MCF 10A (cell line): ENCODE measurements around the gene HPSE2. TPM values are rescaled to one million over a fixed set of nuclear protein-coding genes. Genes with fewer than 3 reads are reported as not detected.
A peak's percentile ranks its signal among the peaks of the same experiment; 100 is the strongest.
"Not testable (repeated sequence)": the region's sequence is repeated elsewhere in the genome, so short reads cannot be mapped to it uniquely, and the experiment has no call there.

Experiments used
- BruUV-seq: library from RNA; stranded (reverse); fragments of 400-500 nt; replicated peaks from 2 replicates; lab custom pipeline; 2021; lab: Mats Ljungman, UMichigan
- CTCF ChIA-PET: fragments of 300-600 bp; sonication (Branson Sonifier 250); formaldehyde crosslinking; extraction: SDS; loops from one replicate; lab custom pipeline; 2021; ENCODE audit warnings: antibody characterized with exemption, inconsistent platforms; lab: Yijun Ruan, JAX
- POLR2A ChIA-PET: fragments of 300-600, 350-650 bp; sonication (Branson Sonifier 250); formaldehyde crosslinking; extraction: SDS; loops from one replicate; lab custom pipeline; 2020; ENCODE audit warnings: antibody characterized with exemption, inconsistent platforms; lab: Yijun Ruan, JAX
- DNase-seq: peaks from one replicate; pipeline ENCODE4 v3.0.0-alpha.2; 2018; ENCODE audit not compliant: unreplicated experiment
- H3K27ac Mint-ChIP-seq: one replicate; pipeline ENCODE4 v1.8.0; 2022; ENCODE audit warnings: mild to moderate bottlenecking, low read depth, mixed read lengths; ENCODE audit not compliant: unreplicated experiment
- H3K27me3 Mint-ChIP-seq: one replicate; pipeline ENCODE4 v1.8.0; 2022; ENCODE audit warnings: mixed read lengths; ENCODE audit not compliant: insufficient read depth, unreplicated experiment
- H3K36me3 Mint-ChIP-seq: one replicate; pipeline ENCODE4 v1.8.0; 2022; ENCODE audit warnings: mild to moderate bottlenecking, moderate library complexity, mixed read lengths; ENCODE audit not compliant: insufficient read depth, unreplicated experiment
- H3K4me1 Mint-ChIP-seq: one replicate; pipeline ENCODE4 v1.8.0; 2022; ENCODE audit warnings: mixed read lengths; ENCODE audit not compliant: insufficient read depth, unreplicated experiment
- H3K4me3 Mint-ChIP-seq: one replicate; pipeline ENCODE4 v1.8.0; 2022; ENCODE audit warnings: mild to moderate bottlenecking, moderate library complexity, mixed read lengths; ENCODE audit not compliant: unreplicated experiment
- H3K9me3 Mint-ChIP-seq: one replicate; pipeline ENCODE4 v1.8.0; 2022; ENCODE audit warnings: mixed read lengths; ENCODE audit not compliant: unreplicated experiment
- CTCF ChIP-seq: fragments of 200-600 bp; IDR thresholded peaks from one replicate; pipeline ENCODE4 v1.8.0; 2022; ENCODE audit warnings: antibody characterized with exemption, mild to moderate bottlenecking; ENCODE audit not compliant: unreplicated experiment
- intact Hi-C: fragments of 100-400 bp; cut with micrococcal nuclease; formaldehyde crosslinking; loops from 2 replicates; pipeline ENCODE4 v1.14.1; 2022
- total RNA-seq: library from RNA; stranded (reverse); gene quantifications from 2 replicates; pipeline ENCODE4 v1.2.3, GENCODE V29; 2022

The HPSE2 gene
- total RNA-seq, 1 experiment from 2014 or later, result not detected

DNA sequence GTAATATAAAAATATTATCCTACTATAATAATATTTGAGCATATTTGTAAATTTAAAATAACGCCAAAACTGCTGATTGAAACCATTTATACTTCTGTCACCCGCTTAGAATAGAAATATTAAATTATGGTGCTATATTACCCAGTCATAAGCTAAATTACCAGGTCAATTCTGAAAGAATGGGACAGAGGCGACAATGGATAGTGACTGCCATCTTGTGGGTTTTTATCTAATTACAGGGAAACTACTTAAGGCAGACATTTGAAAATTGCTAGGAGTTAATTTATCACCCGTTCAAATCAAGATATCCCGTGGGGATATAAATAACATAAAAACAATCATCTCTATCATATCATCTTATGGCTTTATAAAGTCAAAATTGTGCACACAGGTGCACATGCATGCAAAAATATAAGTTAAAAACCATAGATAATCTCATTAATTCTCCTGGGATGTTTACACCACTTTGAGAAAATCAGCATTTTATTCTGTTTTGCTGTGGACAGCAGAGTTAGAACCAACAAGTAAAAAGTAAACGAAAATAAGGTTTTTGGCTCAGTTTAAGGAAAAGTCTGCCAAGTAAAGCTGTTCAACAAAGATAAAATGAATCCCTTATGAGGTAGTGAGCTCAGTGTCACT is 41.3 kb upstream of the HPSE2 start:
- ChIA-PET CTCF (interaction anchor here (0.5 to 3.8 kb wide), 11 partner anchors 8 to 1114 kb away, joined by 3 to 15 read pairs (median 3); no protein-coding TSS in a partner anchor), POLR2A (interaction anchor here (0.7 kb wide), 1 partner anchor 810 kb away, joined by 3 read pairs; no protein-coding TSS in a partner anchor)
- Mint-ChIP-seq H3K27ac (no peak overlapping the region), H3K4me1 (no peaks in the 10 kb centered on the region), H3K27me3 (peaks cover 12% of the 10 kb centered on the region), H3K4me3 (no peak overlapping the region), H3K9me3 (no peaks in the 10 kb centered on the region), H3K36me3 (no peaks in the 10 kb centered on the region)
- DNase-seq, result peak; percentile 34
- intact Hi-C loops, result loop anchor here (1.0 to 10.0 kb wide), 2 partner anchors 98 to 810 kb away; no protein-coding TSS in a partner anchor
- no TSS peak for BruUV-seq
- peak; percentile 66 for TF ChIP-seq CTCF

- H3K36me3 Mint-ChIP-seq, result no peaks in the 10 kb centered on the region
- intact Hi-C loops, result no loop called here
- no TSS peak for BruUV-seq
- peak; percentile 8 for DNase-seq
- POLR2A ChIA-PET, result no interaction called here
- no peak for TF ChIP-seq CTCF
- H3K4me3 Mint-ChIP-seq, result no peak overlapping the region
- CTCF ChIA-PET, result interaction anchor here (0.8 to 2.2 kb wide), 4 partner anchors 10 to 33 kb away, joined by 3 to 8 read pairs (median 4); no protein-coding TSS in a partner anchor
- no peak overlapping the region for H3K27ac Mint-ChIP-seq
- peaks cover under 1% of the 10 kb centered on the region for H3K9me3 Mint-ChIP-seq
- H3K4me1 Mint-ChIP-seq, result no peaks in the 10 kb centered on the region
- H3K27me3 Mint-ChIP-seq, result peaks cover 12% of the 10 kb centered on the region
Measured at GRCh38 chr10:99266383-99266782, 30.7 kb upstream of the HPSE2 start.

- CTCF ChIA-PET, result interaction anchor here (0.6 to 1.1 kb wide), 6 partner anchors 9 to 1334 kb away, joined by 3 to 4 read pairs (median 3); no protein-coding TSS in a partner anchor
- no peak overlapping the region for H3K4me3 Mint-ChIP-seq
Measured at GRCh38 chr10:99248824-99249223, 13.2 kb upstream of the HPSE2 start.

DNA sequence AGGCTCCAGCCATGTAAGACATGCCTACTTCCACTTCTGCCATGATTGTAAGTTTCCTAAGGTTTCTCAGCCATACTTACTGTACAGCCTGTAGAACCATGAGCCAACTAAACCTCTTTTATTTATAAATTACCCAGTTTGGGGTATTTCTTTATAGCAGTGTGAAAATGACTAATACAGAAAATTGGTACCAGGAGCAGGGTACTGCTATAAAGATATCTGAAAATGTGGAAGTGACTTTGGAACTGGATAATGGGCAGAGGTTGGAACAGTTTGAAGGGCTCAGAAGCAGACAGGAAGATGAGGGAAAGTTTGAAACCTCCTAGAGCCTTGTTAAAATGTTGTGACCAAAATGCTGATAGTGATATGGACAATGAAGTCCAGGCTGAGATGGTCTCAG is 12.2 kb upstream of the HPSE2 start:
- CTCF ChIA-PET, result interaction anchor here (1.6 kb wide), 1 partner anchor 19 kb away, joined by 5 read pairs; no protein-coding TSS in a partner anchor
- peaks cover 26% of the 10 kb centered on the region for H3K9me3 Mint-ChIP-seq
- BruUV-seq, POLR2A ChIA-PET, H3K4me1 Mint-ChIP-seq, H3K36me3 Mint-ChIP-seq, H3K4me3 Mint-ChIP-seq, H3K27ac Mint-ChIP-seq, DNase-seq, H3K27me3 Mint-ChIP-seq: not testable (repeated sequence)
- intact Hi-C loops, result loop anchor here (2.0 to 5.0 kb wide), 2 partner anchors 205 to 456 kb away; no protein-coding TSS in a partner anchor

More at GRCh38 chr10:99248824-99249223, 13.2 kb upstream of the HPSE2 start:
- intact Hi-C loops, result loop anchor here (5.0 kb wide), 1 partner anchor 457 kb away; no protein-coding TSS in a partner anchor
- Mint-ChIP-seq H3K4me1 (no peaks in the 10 kb centered on the region), H3K27ac (no peak overlapping the region), H3K36me3 (no peaks in the 10 kb centered on the region), H3K9me3 (peaks cover 26% of the 10 kb centered on the region), H3K27me3 (no peaks in the 10 kb centered on the region)
- no peak for DNase-seq
- POLR2A ChIA-PET, result no interaction called here
- TF ChIP-seq CTCF, result no peak
- no TSS peak for BruUV-seq
